ENCODE results near the gene S100A9. TPM values are rescaled to one million over a fixed set of nuclear protein-coding genes. Genes with fewer than 3 reads are reported as not detected.

The S100A9 gene
- polyA plus RNA-seq, 1 donor from 2014 or later: not detected

GRCh38 chr1:153367090-153367489 is 9.4 kb downstream of the S100A9 start:
- Histone ChIP-seq H2AFZ (ENCODE audit: low read depth, low read length) (no peak overlapping the region), H3K27me3 (ENCODE audit: insufficient read depth, low read depth, low read length) (no peaks in the 10 kb centered on the region), H3K4me3 (ENCODE audit: low read length) (no peak overlapping the region), H3F3A (ENCODE audit: insufficient read depth, low read length, poor library complexity, severe bottlenecking) (no peaks in the 10 kb centered on the region), H3K9ac (ENCODE audit: low read length) (no peak overlapping the region), H3K36me3 (ENCODE audit: insufficient read depth, low read length) (no peaks in the 10 kb centered on the region), H4K20me1 (ENCODE audit: insufficient read depth) (no peaks in the 10 kb centered on the region), H3K27ac (ENCODE audit: low read length) (no peak overlapping the region), H3K9me3 (ENCODE audit: low read length) (no peaks in the 10 kb centered on the region), H3K79me2 (replicated peaks; ENCODE audit: insufficient read depth, low read length) (no peaks in the 10 kb centered on the region), H3K9me2 (ENCODE audit: insufficient read depth, low read length) (no peaks in the 10 kb centered on the region), H3K4me2 (ENCODE audit: low read length) (no peak overlapping the region)
- TF ChIP-seq SMC3 (conservative IDR thresholded peaks at IDR 0.05; ENCODE audit: poor library complexity): no peak
- no peak for TF ChIP-seq EZH2 (IDR thresholded peaks at IDR 0.05; ENCODE audit: borderline replicate concordance, insufficient read depth, low read length, poor library complexity, severe bottlenecking)
- TF ChIP-seq CTCF (IDR thresholded peaks at IDR 0.05; ENCODE audit: poor library complexity, severe bottlenecking): no peak
- TF ChIP-seq EP300 (conservative IDR thresholded peaks at IDR 0.05; ENCODE audit: poor library complexity, severe bottlenecking): no peak
- no peak for TF ChIP-seq RAD21 (conservative IDR thresholded peaks at IDR 0.05)
- TF ChIP-seq TAF1 (IDR thresholded peaks at IDR 0.05; ENCODE audit: low read depth): no peak
- TF ChIP-seq MXI1 (conservative IDR thresholded peaks at IDR 0.05; ENCODE audit: poor library complexity, severe bottlenecking): no peak

- Histone ChIP-seq H3K79me2 (replicated peaks; ENCODE audit: insufficient read depth, low read length) (no peaks in the 10 kb centered on the region), H3K9me2 (ENCODE audit: insufficient read depth, low read length) (no peaks in the 10 kb centered on the region), H3K36me3 (ENCODE audit: insufficient read depth, low read length) (no peaks in the 10 kb centered on the region), H3K4me3 (ENCODE audit: low read length) (no peak overlapping the region), H3K9me3 (ENCODE audit: low read length) (no peaks in the 10 kb centered on the region), H3K4me2 (ENCODE audit: low read length) (no peak overlapping the region), H3K9ac (ENCODE audit: low read length) (no peak overlapping the region), H4K20me1 (ENCODE audit: insufficient read depth) (no peaks in the 10 kb centered on the region), H2AFZ (ENCODE audit: low read depth, low read length) (no peak overlapping the region), H3K27ac (ENCODE audit: low read length) (no peak overlapping the region), H3F3A (ENCODE audit: insufficient read depth, low read length, poor library complexity, severe bottlenecking) (no peaks in the 10 kb centered on the region), H3K27me3 (ENCODE audit: insufficient read depth, low read depth, low read length) (no peaks in the 10 kb centered on the region)
- TF ChIP-seq SMC3 (conservative IDR thresholded peaks at IDR 0.05; ENCODE audit: poor library complexity) (no peak), EZH2 (IDR thresholded peaks at IDR 0.05; ENCODE audit: borderline replicate concordance, insufficient read depth, low read length, poor library complexity, severe bottlenecking) (no peak), RAD21 (conservative IDR thresholded peaks at IDR 0.05) (no peak), EP300 (conservative IDR thresholded peaks at IDR 0.05; ENCODE audit: poor library complexity, severe bottlenecking) (no peak), TAF1 (IDR thresholded peaks at IDR 0.05; ENCODE audit: low read depth) (no peak), MXI1 (conservative IDR thresholded peaks at IDR 0.05; ENCODE audit: poor library complexity, severe bottlenecking) (no peak), REST (IDR thresholded peaks at IDR 0.05; ENCODE audit: borderline replicate concordance) (no peak), CTCF (IDR thresholded peaks at IDR 0.05; ENCODE audit: poor library complexity, severe bottlenecking) (no peak), POLR2AphosphoS5 (IDR thresholded peaks at IDR 0.05) (no peak)
These were observed 10.8 kb downstream of the S100A9 start for GRCh38 chr1:153368495-153368894.

Measured in neural cell (in vitro differentiated cells).